HepG2 (cell line): ENCODE results near the gene CLDN4. TPM values are rescaled to one million over a fixed set of nuclear protein-coding genes. Genes with fewer than 3 reads are reported as not detected.
"Not testable (repeated sequence)": the region's sequence is repeated elsewhere in the genome, so short reads cannot be mapped to it uniquely, and the experiment has no call there.

Experiments used
- ATAC-seq: fragments of 200-7000 bp; cut with Tn5 transposase; 3 replicates; pipeline ENCODE4 v1.9.1; 2020; ENCODE audit warnings: mild to moderate bottlenecking, moderate library complexity
- BruUV-seq: library from RNA; stranded (reverse); fragments of 400-500 nt; replicated peaks from 2 replicates; lab custom pipeline; 2021; lab: Mats Ljungman, UMichigan
- CTCF ChIA-PET: fragments of 300-600 bp; formaldehyde crosslinking; extraction: SDS; loops from one replicate; lab custom pipeline; 2021; ENCODE audit warnings: low total read pairs, inconsistent platforms, low intra/inter-chr PET ratio; lab: Yijun Ruan, JAX
- POLR2A ChIA-PET: fragments of 350-600 bp; sonication (Branson Sonifier 250); formaldehyde crosslinking; loops from one replicate; lab custom pipeline; 2020; ENCODE audit warnings: antibody characterized with exemption, inconsistent platforms; lab: Yijun Ruan, JAX
- DNase-seq: peaks from one replicate; pipeline ENCODE4 v3.0.0-alpha.2; 2015; ENCODE audit warnings: low spot score
- FAIRE-seq: peaks from 3 replicates; lab custom pipeline; 2011; peaks lifted over from hg19 to GRCh38; lab: Jason Lieb, UNC
- H2AFZ ChIP-seq: one replicate; pipeline ENCODE4 v1.6.1; 2011; ENCODE audit warnings: low read length, inconsistent platforms
- H3K27ac ChIP-seq: fragments of 300-600 bp; 3 replicates; pipeline ENCODE4 v1.8.0; 2011; ENCODE audit warnings: mixed run types, mild to moderate bottlenecking, mixed read lengths, low read length, inconsistent platforms; ENCODE audit not compliant: insufficient read depth; ENCODE audit errors: extremely low read length
- H3K27me3 ChIP-seq, 2 experiments: fragments of 200-600 bp in 1 of 2; 2 replicates in 1 of 2; 3 replicates in 1 of 2; pipeline versions ENCODE4 v1.6.0 to v1.8.0; 2011; ENCODE audit warnings: low read length in 2 of 2, mild to moderate bottlenecking in 2 of 2, moderate library complexity in 2 of 2, inconsistent platforms in 1 of 2; ENCODE audit not compliant: insufficient read depth in 2 of 2, control insufficient read depth in 1 of 2
- H3K36me3 ChIP-seq, 2 experiments: fragments of 200-600 bp in 1 of 2; replicated peaks in 1 of 2; 2 replicates in 1 of 2; 3 replicates in 1 of 2; pipeline versions ENCODE4 v1.5.1 to v1.8.0; 2011; ENCODE audit warnings: low read length in 2 of 2, inconsistent platforms in 1 of 2; ENCODE audit not compliant: insufficient read depth in 2 of 2, control insufficient read depth in 1 of 2
- H3K4me1 ChIP-seq: 2 replicates; pipeline ENCODE4 v1.5.1; 2012; ENCODE audit warnings: low read length, inconsistent platforms; ENCODE audit not compliant: insufficient read depth
- H3K4me2 ChIP-seq: 2 replicates; pipeline ENCODE4 v1.6.0; 2011; ENCODE audit warnings: low read depth, low read length, inconsistent platforms
- H3K4me3 ChIP-seq, 3 experiments: fragments of 200-600 bp in 1 of 3; sonication (generic), shearing (Covaris generic) in 1 of 3; replicated peaks in 1 of 3; 2 replicates each; pipeline ENCODE4 v1.5.1; 2011 to 2016; ENCODE audit warnings: low read length in 3 of 3, inconsistent platforms in 2 of 3, low read depth in 2 of 3, mild to moderate bottlenecking in 2 of 3, control low read depth in 1 of 3, mixed read lengths in 1 of 3; ENCODE audit not compliant: insufficient read depth in 1 of 3
- H3K79me2 ChIP-seq: one replicate; pipeline ENCODE4 v1.6.1; 2011; ENCODE audit warnings: low read length, inconsistent platforms; ENCODE audit not compliant: insufficient read depth
- H3K9ac ChIP-seq: 2 replicates; pipeline ENCODE4 v1.6.0; 2011; ENCODE audit warnings: mild to moderate bottlenecking, low read depth, low read length, inconsistent platforms; ENCODE audit not compliant: insufficient read depth
- H3K9me3 ChIP-seq: 2 replicates; pipeline ENCODE4 v1.5.1; 2012; ENCODE audit warnings: mild to moderate bottlenecking, low read length
- H4K20me1 ChIP-seq: 2 replicates; pipeline ENCODE4 v1.6.0; 2011; ENCODE audit warnings: inconsistent platforms, mild to moderate bottlenecking, low read length, moderate library complexity; ENCODE audit not compliant: insufficient read depth
- WGBS: methylation state at CpG from one replicate; pipeline ENCODE4 v1.1.6; 2017; ENCODE audit warnings: low lambda C conversion rate; 5-methylcytosine and 5-hydroxymethylcytosine counted together
- in situ Hi-C: cut with HindIII; loops from 2 replicates; pipeline ENCODE4 v1.10.0; 2017; ENCODE audit warnings: low pct_unique_long_range_greater_than_20kb; ENCODE audit not compliant: extremely low pct_ligation_motif_present
- intact Hi-C: fragments of 100-400 bp; cut with micrococcal nuclease; formaldehyde crosslinking; loops from one replicate; pipeline ENCODE4 v1.10.0; 2022; ENCODE audit not compliant: unreplicated experiment
- polyA plus RNA-seq, 8 experiments: library from polyadenylated mRNA; depleted of rRNA in 3 of 8; stranded (reverse) in 7 of 8; unstranded in 1 of 8; fragments of >200 nt; fragmentation: Illumina TruSeq in 4 of 8; extraction: Trizol in 4 of 8; gene quantifications; 2 replicates each; pipeline versions ENCODE4 v1.2.1 to v1.2.3, GENCODE V29; 2011 to 2016; ENCODE audit warnings: low read depth in 4 of 8, missing spikeins in 1 of 8, mixed read lengths in 1 of 8; ENCODE audit not compliant: insufficient read depth in 1 of 8
- total RNA-seq, 5 experiments: library from RNA; depleted of rRNA; stranded (reverse); fragments of >200 nt; fragmentation: Illumina TruSeq; extraction: Trizol; gene quantifications; 2 replicates each; pipeline ENCODE4 v1.2.3, GENCODE V29; 2016; ENCODE audit warnings: low read depth in 1 of 5

CLDN4 gene
- total and polyA plus RNA-seq, 2 of the 13 experiments (the other 11 are each of a cell fraction or from before 2014, with no cell fraction given), result 28.2 to 35.7 TPM

DNA sequence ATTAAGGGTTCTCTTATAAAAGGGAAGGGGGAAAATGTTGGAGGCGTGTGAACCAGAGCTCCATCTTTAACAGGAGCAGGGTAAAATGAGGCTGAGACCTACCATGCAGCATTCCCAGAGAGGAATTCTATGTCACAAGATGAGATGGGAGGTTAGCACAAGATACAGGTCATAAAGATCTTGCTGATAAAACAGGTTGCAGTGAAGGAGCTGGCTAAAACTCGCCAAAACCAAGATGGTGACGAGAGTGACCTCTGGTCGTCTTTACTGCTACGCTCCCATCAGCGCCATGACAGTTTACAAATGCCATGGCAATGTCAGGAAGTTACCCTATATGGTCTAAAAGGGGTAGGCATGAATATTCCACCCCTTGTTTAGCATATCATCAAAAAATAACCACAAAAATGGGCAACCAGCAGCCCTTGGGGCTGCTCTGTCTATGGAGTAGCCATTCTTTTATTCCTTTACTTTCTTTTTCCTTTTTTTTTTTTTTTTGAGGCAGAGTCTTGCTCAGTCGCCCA lies 39.6 kb upstream of the CLDN4 start:
- in situ Hi-C loops, result not testable (repeated sequence)
- H3K4me1 ChIP-seq, result peaks cover 25% of the 10 kb centered on the region

DNA sequence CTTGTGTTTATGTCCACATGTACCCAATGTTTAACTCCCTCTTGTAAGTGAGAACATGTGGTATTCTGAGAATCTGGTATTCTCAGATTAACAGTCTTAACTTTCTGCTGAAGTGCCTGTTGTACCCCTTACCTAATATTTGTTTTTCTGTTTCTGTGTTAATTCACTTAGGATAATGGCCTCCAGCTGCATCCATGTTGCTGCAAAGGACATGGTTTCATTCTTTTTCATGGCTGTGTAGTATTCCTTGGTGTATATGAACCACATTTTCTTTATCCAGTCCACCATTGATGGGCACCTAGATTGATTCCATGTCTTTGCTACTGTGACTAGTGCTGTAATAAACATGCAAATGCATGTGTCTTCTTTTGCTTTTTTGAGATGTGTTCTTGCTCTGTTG lies 35.6 kb upstream of the CLDN4 start:
- H3K27ac ChIP-seq, H3K79me2 ChIP-seq, H3K4me3 ChIP-seq, ATAC-seq, POLR2A ChIA-PET, H3K9ac ChIP-seq, BruUV-seq, DNase-seq, H4K20me1 ChIP-seq, intact Hi-C loops, CTCF ChIA-PET, H3K27me3 ChIP-seq, H3K9me3 ChIP-seq, in situ Hi-C loops, FAIRE-seq, H3K36me3 ChIP-seq, H3K4me2 ChIP-seq, H2AFZ ChIP-seq: not testable (repeated sequence)
- H3K4me1 ChIP-seq, result peaks cover 36% of the 10 kb centered on the region

More for the DNA sequence above, 39.6 kb upstream of the CLDN4 start:
- H3K79me2 ChIP-seq, H3K4me2 ChIP-seq, H3K9ac ChIP-seq, BruUV-seq, CTCF ChIA-PET, intact Hi-C loops, H3K36me3 ChIP-seq, POLR2A ChIA-PET, H3K27ac ChIP-seq, DNase-seq, ATAC-seq, FAIRE-seq, H3K27me3 ChIP-seq, H3K9me3 ChIP-seq, H3K4me3 ChIP-seq, H4K20me1 ChIP-seq, H2AFZ ChIP-seq: not testable (repeated sequence)
- WGBS, result 28% methylated on average over 7 of the region's 7 CpGs

DNA sequence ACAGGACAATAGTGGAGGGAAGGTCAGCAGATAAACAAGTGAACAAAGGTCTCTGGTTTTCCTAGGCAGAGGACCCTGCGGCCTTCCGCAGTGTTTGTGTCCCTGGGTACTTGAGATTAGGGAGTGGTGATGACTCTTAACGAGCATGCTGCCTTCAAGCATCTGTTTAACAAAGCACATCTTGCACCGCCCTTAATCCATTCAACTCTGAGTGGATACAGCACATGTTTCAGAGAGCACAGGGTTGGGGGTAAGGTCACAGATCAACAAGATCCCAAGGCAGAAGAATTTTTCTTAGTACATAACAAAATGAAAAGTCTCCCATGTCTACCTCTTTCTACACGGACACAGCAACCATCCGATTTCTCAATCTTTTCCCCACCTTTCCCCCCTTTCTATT lies 34.1 kb upstream of the CLDN4 start:
- in situ Hi-C loops, H3K4me3 ChIP-seq, H4K20me1 ChIP-seq, CTCF ChIA-PET, intact Hi-C loops, ATAC-seq, H2AFZ ChIP-seq, H3K9me3 ChIP-seq, POLR2A ChIA-PET, H3K4me2 ChIP-seq, H3K9ac ChIP-seq, H3K27me3 ChIP-seq, H3K36me3 ChIP-seq, DNase-seq, BruUV-seq, H3K79me2 ChIP-seq, FAIRE-seq, H3K27ac ChIP-seq: not testable (repeated sequence)
- H3K4me1 ChIP-seq, result peaks cover 38% of the 10 kb centered on the region
- 9% methylated on average over 2 of the region's 6 CpGs for WGBS

DNA sequence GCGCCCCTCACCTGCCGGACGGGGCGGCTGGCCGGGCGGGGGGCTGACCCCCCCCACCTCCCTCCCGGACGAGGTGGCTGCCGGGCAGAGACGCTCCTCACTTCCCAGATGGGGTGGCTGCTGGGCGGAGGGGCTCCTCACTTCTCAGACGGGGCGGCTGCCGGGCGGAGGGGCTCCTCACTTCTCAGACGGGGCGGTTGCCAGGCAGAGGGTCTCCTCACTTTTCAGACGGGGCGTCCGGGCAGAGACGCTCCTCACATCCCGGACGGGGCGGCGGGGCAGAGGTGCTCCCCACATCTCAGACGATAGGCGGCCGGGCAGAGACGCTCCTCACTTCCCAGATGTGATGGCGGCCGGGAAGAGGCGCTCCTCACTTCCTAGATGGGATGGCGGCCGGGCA lies 33.6 kb upstream of the CLDN4 start:
- BruUV-seq, H3K79me2 ChIP-seq, H3K9ac ChIP-seq, H3K27me3 ChIP-seq, H3K4me3 ChIP-seq, H4K20me1 ChIP-seq, ATAC-seq, in situ Hi-C loops, intact Hi-C loops, FAIRE-seq, CTCF ChIA-PET, H2AFZ ChIP-seq, H3K27ac ChIP-seq, DNase-seq, H3K36me3 ChIP-seq, H3K4me2 ChIP-seq, H3K9me3 ChIP-seq, POLR2A ChIA-PET: not testable (repeated sequence)
- H3K4me1 ChIP-seq, result peaks cover 38% of the 10 kb centered on the region
- 73% methylated on average over 10 of the region's 34 CpGs for WGBS
